Measurements from ENCODE around the gene FOXC2. TPM values are rescaled to one million over a fixed set of nuclear protein-coding genes. Genes with fewer than 3 reads are reported as not detected.

Gene FOXC2
- total and polyA plus RNA-seq, 10 of the 15 experiments (the other 5 are each of a cell fraction or from before 2014, with no cell fraction given) = not detected

DNA sequence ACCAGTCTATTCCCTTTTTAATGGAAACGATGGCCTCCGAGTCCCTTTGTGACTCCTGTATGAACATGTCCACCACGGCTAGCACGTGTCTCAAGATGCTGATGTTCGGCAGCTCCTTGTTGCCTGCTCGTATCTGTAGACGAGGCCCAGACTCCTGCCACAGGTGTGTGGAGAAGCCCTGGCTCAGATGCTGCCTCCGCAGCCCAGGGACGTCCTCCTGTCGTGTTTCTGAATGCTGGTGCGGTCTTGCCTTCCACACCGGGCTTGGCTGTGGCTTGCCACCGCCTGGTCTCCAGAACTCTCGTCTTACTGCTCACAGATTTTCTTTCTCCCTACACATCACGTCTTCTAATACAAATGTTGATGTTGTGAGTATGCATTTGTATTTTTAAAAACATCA lies 39.3 kb upstream of the FOXC2 start:
- 74% methylated on average over 15 of the region's 15 CpGs for WGBS (ENCODE audit: insufficient coverage, insufficient replicate concordance, low lambda C conversion rate, missing lambda C conversion rate)
- Histone ChIP-seq H3K79me2 (ENCODE audit: control insufficient read depth, insufficient read depth, low read length) (no peaks in the 10 kb centered on the region), H4K20me1 (ENCODE audit: control insufficient read depth, insufficient read depth) (no peaks in the 10 kb centered on the region), H3K9ac (ENCODE audit: control insufficient read depth, insufficient read depth, low read length) (no peak overlapping the region), H3K27ac (ENCODE audit: control insufficient read depth, insufficient read depth) (no peak overlapping the region), H3K4me3 (no peak overlapping the region), H3K9me3 (replicated peaks; ENCODE audit: control insufficient read depth, insufficient read depth, low read length) (no peaks in the 10 kb centered on the region), H2AFZ (ENCODE audit: control insufficient read depth, low read depth, low read length) (no peak overlapping the region), H3K4me2 (ENCODE audit: control insufficient read depth, insufficient read depth) (no peak overlapping the region), H3K4me1 (ENCODE audit: control insufficient read depth, insufficient read depth, low read length) (no peaks in the 10 kb centered on the region), H3K27me3 (replicated peaks in 1 of 2; ENCODE audit: control insufficient read depth in 2 of 2, insufficient read depth in 2 of 2, low read length in 1 of 2) (no peaks in the 10 kb centered on the region), H3K36me3 (ENCODE audit: control insufficient read depth in 2 of 2, insufficient read depth in 2 of 2, low read length in 1 of 2) (no peaks in the 10 kb centered on the region; a peak in 1 of 4 replicates)
- ChIA-PET POLR2A (no interaction called here), CTCF (interaction anchor here (2.3 kb wide), 1 partner anchor 9 kb away, joined by 10 read pairs; no protein-coding TSS in a partner anchor), RAD21 (ENCODE audit: unreplicated experiment) (no interaction called here), SMC1A (ENCODE audit: uncharacterized antibody, unreplicated experiment) (no interaction called here)
- in situ Hi-C loops (cut with MboI) (no loop called here), intact Hi-C loops (cut with micrococcal nuclease; ENCODE audit: unreplicated experiment) (no loop called here)
- BruUV-seq (replicated peaks) = no TSS peak
- no peak for DNase-seq (ENCODE audit: low read depth, low spot score)
- FAIRE-seq = no peak
- no peak for ATAC-seq
- no peak for TF ChIP-seq SREBF2 (IDR thresholded peaks at IDR 0.05; ENCODE audit: low read length)
- TF ChIP-seq, protein P1, sequence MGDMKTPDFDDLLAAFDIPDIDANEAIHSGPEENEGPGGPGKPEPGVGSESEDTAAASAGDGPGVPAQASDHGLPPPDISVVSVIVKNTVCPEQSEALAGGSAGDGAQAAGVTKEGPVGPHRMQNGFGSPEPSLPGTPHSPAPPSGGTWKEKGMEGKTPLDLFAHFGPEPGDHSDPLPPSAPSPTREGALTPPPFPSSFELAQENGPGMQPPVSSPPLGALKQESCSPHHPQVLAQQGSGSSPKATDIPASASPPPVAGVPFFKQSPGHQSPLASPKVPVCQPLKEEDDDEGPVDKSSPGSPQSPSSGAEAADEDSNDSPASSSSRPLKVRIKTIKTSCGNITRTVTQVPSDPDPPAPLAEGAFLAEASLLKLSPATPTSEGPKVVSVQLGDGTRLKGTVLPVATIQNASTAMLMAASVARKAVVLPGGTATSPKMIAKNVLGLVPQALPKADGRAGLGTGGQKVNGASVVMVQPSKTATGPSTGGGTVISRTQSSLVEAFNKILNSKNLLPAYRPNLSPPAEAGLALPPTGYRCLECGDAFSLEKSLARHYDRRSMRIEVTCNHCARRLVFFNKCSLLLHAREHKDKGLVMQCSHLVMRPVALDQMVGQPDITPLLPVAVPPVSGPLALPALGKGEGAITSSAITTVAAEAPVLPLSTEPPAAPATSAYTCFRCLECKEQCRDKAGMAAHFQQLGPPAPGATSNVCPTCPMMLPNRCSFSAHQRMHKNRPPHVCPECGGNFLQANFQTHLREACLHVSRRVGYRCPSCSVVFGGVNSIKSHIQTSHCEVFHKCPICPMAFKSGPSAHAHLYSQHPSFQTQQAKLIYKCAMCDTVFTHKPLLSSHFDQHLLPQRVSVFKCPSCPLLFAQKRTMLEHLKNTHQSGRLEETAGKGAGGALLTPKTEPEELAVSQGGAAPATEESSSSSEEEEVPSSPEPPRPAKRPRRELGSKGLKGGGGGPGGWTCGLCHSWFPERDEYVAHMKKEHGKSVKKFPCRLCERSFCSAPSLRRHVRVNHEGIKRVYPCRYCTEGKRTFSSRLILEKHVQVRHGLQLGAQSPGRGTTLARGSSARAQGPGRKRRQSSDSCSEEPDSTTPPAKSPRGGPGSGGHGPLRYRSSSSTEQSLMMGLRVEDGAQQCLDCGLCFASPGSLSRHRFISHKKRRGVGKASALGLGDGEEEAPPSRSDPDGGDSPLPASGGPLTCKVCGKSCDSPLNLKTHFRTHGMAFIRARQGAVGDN (IDR thresholded peaks at IDR 0.05) = no peak
- no peak for TF ChIP-seq MTA3 (IDR thresholded peaks at IDR 0.05; ENCODE audit: borderline replicate concordance, low read length)
- no peak for TF ChIP-seq SUPT20H (IDR thresholded peaks at IDR 0.05; ENCODE audit: borderline replicate concordance, control insufficient read depth, low read depth, low read length)
- TF ChIP-seq MEF2B (IDR thresholded peaks at IDR 0.05; ENCODE audit: partially characterized antibody, poor library complexity, severe bottlenecking) = no peak
- TF ChIP-seq, protein P2, sequence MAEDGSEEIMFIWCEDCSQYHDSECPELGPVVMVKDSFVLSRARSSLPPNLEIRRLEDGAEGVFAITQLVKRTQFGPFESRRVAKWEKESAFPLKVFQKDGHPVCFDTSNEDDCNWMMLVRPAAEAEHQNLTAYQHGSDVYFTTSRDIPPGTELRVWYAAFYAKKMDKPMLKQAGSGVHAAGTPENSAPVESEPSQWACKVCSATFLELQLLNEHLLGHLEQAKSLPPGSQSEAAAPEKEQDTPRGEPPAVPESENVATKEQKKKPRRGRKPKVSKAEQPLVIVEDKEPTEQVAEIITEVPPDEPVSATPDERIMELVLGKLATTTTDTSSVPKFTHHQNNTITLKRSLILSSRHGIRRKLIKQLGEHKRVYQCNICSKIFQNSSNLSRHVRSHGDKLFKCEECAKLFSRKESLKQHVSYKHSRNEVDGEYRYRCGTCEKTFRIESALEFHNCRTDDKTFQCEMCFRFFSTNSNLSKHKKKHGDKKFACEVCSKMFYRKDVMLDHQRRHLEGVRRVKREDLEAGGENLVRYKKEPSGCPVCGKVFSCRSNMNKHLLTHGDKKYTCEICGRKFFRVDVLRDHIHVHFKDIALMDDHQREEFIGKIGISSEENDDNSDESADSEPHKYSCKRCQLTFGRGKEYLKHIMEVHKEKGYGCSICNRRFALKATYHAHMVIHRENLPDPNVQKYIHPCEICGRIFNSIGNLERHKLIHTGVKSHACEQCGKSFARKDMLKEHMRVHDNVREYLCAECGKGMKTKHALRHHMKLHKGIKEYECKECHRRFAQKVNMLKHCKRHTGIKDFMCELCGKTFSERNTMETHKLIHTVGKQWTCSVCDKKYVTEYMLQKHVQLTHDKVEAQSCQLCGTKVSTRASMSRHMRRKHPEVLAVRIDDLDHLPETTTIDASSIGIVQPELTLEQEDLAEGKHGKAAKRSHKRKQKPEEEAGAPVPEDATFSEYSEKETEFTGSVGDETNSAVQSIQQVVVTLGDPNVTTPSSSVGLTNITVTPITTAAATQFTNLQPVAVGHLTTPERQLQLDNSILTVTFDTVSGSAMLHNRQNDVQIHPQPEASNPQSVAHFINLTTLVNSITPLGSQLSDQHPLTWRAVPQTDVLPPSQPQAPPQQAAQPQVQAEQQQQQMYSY (CRISPR knock-in tag; IDR thresholded peaks at IDR 0.05) = no peak
- TF ChIP-seq, protein P3, sequence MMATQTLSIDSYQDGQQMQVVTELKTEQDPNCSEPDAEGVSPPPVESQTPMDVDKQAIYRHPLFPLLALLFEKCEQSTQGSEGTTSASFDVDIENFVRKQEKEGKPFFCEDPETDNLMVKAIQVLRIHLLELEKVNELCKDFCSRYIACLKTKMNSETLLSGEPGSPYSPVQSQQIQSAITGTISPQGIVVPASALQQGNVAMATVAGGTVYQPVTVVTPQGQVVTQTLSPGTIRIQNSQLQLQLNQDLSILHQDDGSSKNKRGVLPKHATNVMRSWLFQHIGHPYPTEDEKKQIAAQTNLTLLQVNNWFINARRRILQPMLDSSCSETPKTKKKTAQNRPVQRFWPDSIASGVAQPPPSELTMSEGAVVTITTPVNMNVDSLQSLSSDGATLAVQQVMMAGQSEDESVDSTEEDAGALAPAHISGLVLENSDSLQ (IDR thresholded peaks at IDR 0.05) = no peak
- TF ChIP-seq, protein P4, sequence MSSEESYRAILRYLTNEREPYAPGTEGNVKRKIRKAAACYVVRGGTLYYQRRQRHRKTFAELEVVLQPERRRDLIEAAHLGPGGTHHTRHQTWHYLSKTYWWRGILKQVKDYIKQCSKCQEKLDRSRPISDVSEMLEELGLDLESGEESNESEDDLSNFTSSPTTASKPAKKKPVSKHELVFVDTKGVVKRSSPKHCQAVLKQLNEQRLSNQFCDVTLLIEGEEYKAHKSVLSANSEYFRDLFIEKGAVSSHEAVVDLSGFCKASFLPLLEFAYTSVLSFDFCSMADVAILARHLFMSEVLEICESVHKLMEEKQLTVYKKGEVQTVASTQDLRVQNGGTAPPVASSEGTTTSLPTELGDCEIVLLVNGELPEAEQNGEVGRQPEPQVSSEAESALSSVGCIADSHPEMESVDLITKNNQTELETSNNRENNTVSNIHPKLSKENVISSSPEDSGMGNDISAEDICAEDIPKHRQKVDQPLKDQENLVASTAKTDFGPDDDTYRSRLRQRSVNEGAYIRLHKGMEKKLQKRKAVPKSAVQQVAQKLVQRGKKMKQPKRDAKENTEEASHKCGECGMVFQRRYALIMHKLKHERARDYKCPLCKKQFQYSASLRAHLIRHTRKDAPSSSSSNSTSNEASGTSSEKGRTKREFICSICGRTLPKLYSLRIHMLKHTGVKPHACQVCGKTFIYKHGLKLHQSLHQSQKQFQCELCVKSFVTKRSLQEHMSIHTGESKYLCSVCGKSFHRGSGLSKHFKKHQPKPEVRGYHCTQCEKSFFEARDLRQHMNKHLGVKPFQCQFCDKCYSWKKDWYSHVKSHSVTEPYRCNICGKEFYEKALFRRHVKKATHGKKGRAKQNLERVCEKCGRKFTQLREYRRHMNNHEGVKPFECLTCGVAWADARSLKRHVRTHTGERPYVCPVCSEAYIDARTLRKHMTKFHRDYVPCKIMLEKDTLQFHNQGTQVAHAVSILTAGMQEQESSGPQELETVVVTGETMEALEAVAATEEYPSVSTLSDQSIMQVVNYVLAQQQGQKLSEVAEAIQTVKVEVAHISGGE (CRISPR knock-in tag; IDR thresholded peaks at IDR 0.05) = no peak
- TF ChIP-seq BMI1 (IDR thresholded peaks at IDR 0.05; ENCODE audit: borderline replicate concordance) = no peak
- no peak for TF ChIP-seq KLF5 (IDR thresholded peaks at IDR 0.05; ENCODE audit: partially characterized antibody)
- TF ChIP-seq GABPA (IDR thresholded peaks at IDR 0.05; ENCODE audit: low read depth) = no peak
- no peak for TF ChIP-seq POLR2AphosphoS2 (IDR thresholded peaks at IDR 0.05; ENCODE audit: low read depth, low read length)
